ENCODE measurements around the gene ADPRS.

The ADPRS gene

GRCh38 chr1:36126797-36127500 lies 38.3 kb downstream of the ADPRS start:
- in situ Hi-C loops (cut with MboI; ENCODE audit: low sequenced_read_pairs): no loop called here

GRCh38 chr1:36128126-36128904 lies 39.6 kb downstream of the ADPRS start:
- in situ Hi-C loops (cut with MboI; ENCODE audit: low sequenced_read_pairs): no loop called here

GRCh38 chr1:36128905-36129206 lies 40.2 kb downstream of the ADPRS start:
- in situ Hi-C loops (cut with MboI; ENCODE audit: low sequenced_read_pairs): no loop called here

- in situ Hi-C loops (cut with MboI; ENCODE audit: low sequenced_read_pairs): no loop called here
These were observed 43.3 kb downstream of the ADPRS start for GRCh38 chr1:36132029-36132428.

- in situ Hi-C loops (cut with MboI; ENCODE audit: low sequenced_read_pairs): no loop called here
These were observed 44.8 kb downstream of the ADPRS start for GRCh38 chr1:36133484-36133883.

GRCh38 chr1:36134031-36134430 lies 45.3 kb downstream of the ADPRS start:
- in situ Hi-C loops (cut with MboI; ENCODE audit: low sequenced_read_pairs): no loop called here

- in situ Hi-C loops (cut with MboI; ENCODE audit: low sequenced_read_pairs): no loop called here
These were observed 46.0 kb downstream of the ADPRS start for GRCh38 chr1:36134505-36135329.

- in situ Hi-C loops (cut with MboI; ENCODE audit: low sequenced_read_pairs): no loop called here
These were observed 46.6 kb downstream of the ADPRS start for GRCh38 chr1:36135330-36135667.

- in situ Hi-C loops (cut with MboI; ENCODE audit: low sequenced_read_pairs): no loop called here
These were observed 47.1 kb downstream of the ADPRS start for GRCh38 chr1:36135796-36136195.

- in situ Hi-C loops (cut with MboI; ENCODE audit: low sequenced_read_pairs): no loop called here
These were observed 47.8 kb downstream of the ADPRS start for GRCh38 chr1:36136535-36136934.

- in situ Hi-C loops (cut with MboI; ENCODE audit: low sequenced_read_pairs): no loop called here
These were observed 48.5 kb downstream of the ADPRS start for GRCh38 chr1:36137226-36137625.

GRCh38 chr1:36137776-36138175 lies 49.1 kb downstream of the ADPRS start:
- in situ Hi-C loops (cut with MboI; ENCODE audit: low sequenced_read_pairs): no loop called here

GRCh38 chr1:36139521-36139920 lies 50.8 kb downstream of the ADPRS start:
- in situ Hi-C loops (cut with MboI; ENCODE audit: low sequenced_read_pairs): no loop called here

- in situ Hi-C loops (cut with MboI; ENCODE audit: low sequenced_read_pairs): no loop called here
These were observed 53.4 kb downstream of the ADPRS start for GRCh38 chr1:36142121-36142520.

GRCh38 chr1:36143424-36143823 lies 54.7 kb downstream of the ADPRS start:
- in situ Hi-C loops (cut with MboI; ENCODE audit: low sequenced_read_pairs): no loop called here
